Measurements from ENCODE around the gene CRACR2A.

Gene CRACR2A

DNA sequence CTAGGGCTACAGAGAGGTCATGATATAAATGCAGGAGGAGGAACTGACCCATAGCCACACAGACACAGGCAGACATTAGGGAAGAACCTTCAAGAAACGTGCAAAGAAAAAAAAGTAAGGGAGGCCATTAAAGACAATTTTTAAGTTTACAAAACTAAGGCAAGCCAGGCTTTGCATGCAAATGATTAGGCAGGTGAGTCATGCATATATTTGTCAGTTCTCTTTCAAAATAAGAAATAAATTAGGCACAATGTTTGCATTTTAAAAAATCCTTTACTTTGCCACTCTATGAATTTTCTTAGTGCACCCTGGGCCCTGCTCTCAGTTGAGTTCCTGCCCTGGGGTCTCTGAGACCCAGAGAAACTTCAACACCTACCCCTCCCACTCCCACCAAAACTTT is 186.9 kb downstream of the CRACR2A start:
- DNase-seq (ENCODE audit: low read depth), result no peak

Data from HS-27A (cell line).